ENCODE measurements around the gene SNTB2. TPM values are rescaled to one million over a fixed set of nuclear protein-coding genes. Genes with fewer than 3 reads are reported as not detected.

Gene SNTB2
- total RNA-seq, 4 donors from 2014 or later = 14.2 to 31.4 (median 24.1) TPM

DNA sequence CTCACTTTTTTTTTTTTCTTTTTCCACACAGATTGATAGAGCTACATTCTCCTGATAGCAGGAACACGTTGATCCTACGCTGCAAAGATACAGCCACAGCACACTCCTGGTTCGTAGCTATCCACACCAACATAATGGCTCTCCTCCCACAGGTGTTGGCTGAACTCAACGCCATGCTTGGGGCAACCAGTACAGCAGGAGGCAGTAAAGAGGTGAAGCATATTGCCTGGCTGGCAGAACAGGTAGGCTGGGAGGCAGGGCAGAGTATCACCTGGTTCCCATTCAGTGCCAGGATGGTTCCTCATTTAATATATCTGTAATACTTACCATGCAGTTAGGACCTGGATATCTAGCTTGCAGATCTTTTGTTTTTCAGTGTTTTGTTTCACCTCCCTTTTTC is 73.1 kb downstream of the SNTB2 start:
- TF ChIP-seq POLR2A (IDR thresholded peaks at IDR 0.05) = no peak
- no peak for TF ChIP-seq EP300 (IDR thresholded peaks at IDR 0.05; ENCODE audit: low read depth)
- no peak for TF ChIP-seq POLR2AphosphoS5 (IDR thresholded peaks at IDR 0.05)
- no peak for TF ChIP-seq CTCF (IDR thresholded peaks at IDR 0.05)
- in situ Hi-C loops (cut with MboI; ENCODE audit: low pct_ligation_motif_present in 1 of 4, low pct_unique_long_range_greater_than_20kb in 1 of 4, low sequenced_read_pairs in 3 of 4) (loop anchor here in 1 of 4 donors (25.0 kb wide), 1 partner anchor 398 kb away; no protein-coding TSS in a partner anchor), intact Hi-C loops (cut with DNase I; ENCODE audit: low total_unique reads) (no loop called here)
- no peaks in the 10 kb centered on the region for H3K27me3 ChIP-seq
- no peak overlapping the region for H3K4me3 ChIP-seq
- no peak overlapping the region for H3K27ac ChIP-seq
- no peak for DNase-seq
- 82 to 87% methylated on average over 2 to 4 of the region's 4 CpGs for WGBS, 2 donors (ENCODE audit: low coverage in 1 of 2)
- H3K36me3 ChIP-seq = peaks cover 0 to 21% (median 0%) of the 10 kb centered on the region in 4 donors
- H3K4me1 ChIP-seq = no peaks in the 10 kb centered on the region
- H3K9me3 ChIP-seq = no peaks in the 10 kb centered on the region

DNA sequence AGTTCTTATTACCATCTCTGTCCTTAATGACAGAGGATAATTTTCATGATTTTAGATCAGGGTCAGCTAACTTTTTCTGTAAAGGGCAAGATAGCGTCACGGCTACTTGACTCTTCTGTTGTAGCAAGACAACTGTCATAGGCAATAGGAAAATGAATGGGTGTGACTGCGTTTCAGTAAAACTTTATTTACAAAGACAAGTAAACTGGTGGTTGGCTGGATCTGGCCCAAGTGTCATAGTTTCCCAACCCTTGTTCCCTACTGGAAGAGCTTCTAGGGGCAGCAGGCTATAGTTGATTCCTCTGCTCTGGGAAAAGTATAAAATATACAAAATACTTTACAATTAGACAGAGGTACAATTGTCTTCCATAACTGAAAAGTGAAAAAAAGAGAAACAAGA is 73.5 kb downstream of the SNTB2 start:
- intact Hi-C loops (cut with DNase I; ENCODE audit: low total_unique reads) = no loop called here
- H3K4me1 ChIP-seq = no peaks in the 10 kb centered on the region
- no peaks in the 10 kb centered on the region for H3K27me3 ChIP-seq
- no peaks in the 10 kb centered on the region for H3K9me3 ChIP-seq
- 76 to 86% methylated on average over 3 of the region's 3 CpGs for WGBS, 2 donors (ENCODE audit: low coverage in 1 of 2)
- H3K36me3 ChIP-seq = peaks cover 0 to 21% (median 0%) of the 10 kb centered on the region in 4 donors
- DNase-seq = peak; percentile 32
- no peak overlapping the region for H3K27ac ChIP-seq
- H3K4me3 ChIP-seq = no peak overlapping the region
- in situ Hi-C loops (cut with MboI; ENCODE audit: low pct_ligation_motif_present in 1 of 4, low pct_unique_long_range_greater_than_20kb in 1 of 4, low sequenced_read_pairs in 3 of 4) = loop anchor here in 1 of 4 donors (25.0 kb wide), 1 partner anchor 398 kb away; no protein-coding TSS in a partner anchor
- TF ChIP-seq CTCF (IDR thresholded peaks at IDR 0.05) = no peak
- TF ChIP-seq POLR2A (IDR thresholded peaks at IDR 0.05) = no peak
- no peak for TF ChIP-seq POLR2AphosphoS5 (IDR thresholded peaks at IDR 0.05)
- TF ChIP-seq EP300 (IDR thresholded peaks at IDR 0.05; ENCODE audit: low read depth) = no peak

- H3K4me1 ChIP-seq = no peaks in the 10 kb centered on the region
- H3K4me3 ChIP-seq = no peak overlapping the region
- in situ Hi-C loops (cut with MboI; ENCODE audit: low pct_ligation_motif_present in 1 of 4, low pct_unique_long_range_greater_than_20kb in 1 of 4, low sequenced_read_pairs in 3 of 4) (loop anchor here in 1 of 4 donors (25.0 kb wide), 1 partner anchor 404 kb away; no protein-coding TSS in a partner anchor), intact Hi-C loops (cut with DNase I; ENCODE audit: low total_unique reads) (no loop called here)
- no peaks in the 10 kb centered on the region for H3K27me3 ChIP-seq
- TF ChIP-seq POLR2AphosphoS5 (IDR thresholded peaks at IDR 0.05) = no peak
- H3K36me3 ChIP-seq = peaks cover 0 to 17% (median 9%) of the 10 kb centered on the region in 4 donors
- H3K9me3 ChIP-seq = no peaks in the 10 kb centered on the region
- no peak overlapping the region for H3K27ac ChIP-seq
- 60 to 73% methylated on average over 3 to 4 of the region's 4 CpGs for WGBS, 2 donors (ENCODE audit: low coverage in 1 of 2)
- no peak for DNase-seq
Measured at GRCh38 chr16:69266334-69267063, 79.5 kb downstream of the SNTB2 start.

GRCh38 chr16:69267633-69268032 is 80.7 kb downstream of the SNTB2 start:
- TF ChIP-seq POLR2AphosphoS5 (IDR thresholded peaks at IDR 0.05) = no peak
- TF ChIP-seq EP300 (IDR thresholded peaks at IDR 0.05; ENCODE audit: low read depth) = no peak
- TF ChIP-seq POLR2A (IDR thresholded peaks at IDR 0.05) = no peak
- no peak for TF ChIP-seq CTCF (IDR thresholded peaks at IDR 0.05)
- intact Hi-C loops (cut with DNase I; ENCODE audit: low total_unique reads) = no loop called here
- Histone ChIP-seq H3K27me3 (no peaks in the 10 kb centered on the region), H3K27ac (no peak overlapping the region), H3K36me3 (peaks cover 0 to 20% (median 6%) of the 10 kb centered on the region in 4 donors), H3K4me1 (no peaks in the 10 kb centered on the region), H3K4me3 (no peak overlapping the region), H3K9me3 (no peaks in the 10 kb centered on the region)
- no peak for DNase-seq
- 83 to 96% methylated on average over 1 to 4 of the region's 4 CpGs for WGBS, 2 donors (ENCODE audit: low coverage in 1 of 2)
- in situ Hi-C loops (cut with MboI; ENCODE audit: low pct_ligation_motif_present in 1 of 4, low pct_unique_long_range_greater_than_20kb in 1 of 4, low sequenced_read_pairs in 3 of 4) = loop anchor here in 1 of 4 donors (25.0 kb wide), 1 partner anchor 405 kb away; no protein-coding TSS in a partner anchor
